HEK293 (cell line): ENCODE results near the gene FDXR.

Source experiments
- ZNF121 ChIP-seq: fragments of 450-650 bp; formaldehyde crosslinking; IDR thresholded peaks from 2 replicates; pipeline ENCODE4 v1.5.1; 2016; ENCODE audit warnings: missing biosample characterization, missing genetic modification characterization
- ZNF24 ChIP-seq: fragments of 450-650 bp; formaldehyde crosslinking; IDR thresholded peaks from 2 replicates; pipeline ENCODE4 v1.5.1; 2016; ENCODE audit warnings: missing biosample characterization, missing genetic modification characterization
- ZNF280C ChIP-seq: fragments of 450-650 bp; formaldehyde crosslinking; IDR thresholded peaks from 2 replicates; pipeline ENCODE4 v1.5.1; 2016; ENCODE audit warnings: missing biosample characterization, missing genetic modification characterization
- ZNF76 ChIP-seq: fragments of 450-650 bp; formaldehyde crosslinking; IDR thresholded peaks from 2 replicates; pipeline ENCODE4; 2016; ENCODE audit warnings: low read depth, missing biosample characterization, missing genetic modification characterization, borderline replicate concordance

GRCh38 chr17:74898376-74898946 lies 25.7 kb upstream of the FDXR start:
- TF ChIP-seq ZNF121 (tag by site-specific recombination) (no peak), ZNF280C (no peak), ZNF76 (tag by site-specific recombination) (no peak), ZNF24 (tag by site-specific recombination) (no peak)
